Nephron (organoid): ENCODE measurements around the gene PTPN20.
A peak's percentile ranks its signal among the peaks of the same experiment; 100 is the strongest.

Experiments used
- H3K27ac Mint-ChIP-seq, 3 experiments: 2 replicates each; pipeline ENCODE4 v1.8.0; 2020; ENCODE audit warnings: mixed read lengths in 3 of 3, mild to moderate bottlenecking in 2 of 3, moderate library complexity in 1 of 3
- H3K27me3 Mint-ChIP-seq: 2 replicates; pipeline ENCODE4 v1.8.0; 2021; ENCODE audit warnings: low read depth, mild to moderate bottlenecking, moderate library complexity, mixed read lengths
- H3K36me3 Mint-ChIP-seq: 2 replicates; pipeline ENCODE4 v1.8.0; 2020; ENCODE audit warnings: low read depth, mixed read lengths
- H3K4me1 Mint-ChIP-seq: 2 replicates; pipeline ENCODE4 v1.8.0; 2020; ENCODE audit warnings: mixed read lengths
- H3K4me3 Mint-ChIP-seq, 3 experiments: 2 replicates each; pipeline ENCODE4 v1.8.0; 2020; ENCODE audit warnings: mild to moderate bottlenecking in 3 of 3, mixed read lengths in 3 of 3, moderate library complexity in 2 of 3
- H3K9me3 Mint-ChIP-seq: 2 replicates; pipeline ENCODE4 v1.8.0; 2020; ENCODE audit warnings: mixed read lengths
- TF ChIP-seq, protein P1 (sequence below), 3 experiments: fragments of 200-600 bp; sonication (generic); IDR thresholded peaks; one replicate each; pipeline ENCODE4 v1.5.0; 2021; ENCODE audit warnings: antibody characterized with exemption in 3 of 3; ENCODE audit not compliant: unreplicated experiment in 3 of 3

PTPN20 gene

DNA sequence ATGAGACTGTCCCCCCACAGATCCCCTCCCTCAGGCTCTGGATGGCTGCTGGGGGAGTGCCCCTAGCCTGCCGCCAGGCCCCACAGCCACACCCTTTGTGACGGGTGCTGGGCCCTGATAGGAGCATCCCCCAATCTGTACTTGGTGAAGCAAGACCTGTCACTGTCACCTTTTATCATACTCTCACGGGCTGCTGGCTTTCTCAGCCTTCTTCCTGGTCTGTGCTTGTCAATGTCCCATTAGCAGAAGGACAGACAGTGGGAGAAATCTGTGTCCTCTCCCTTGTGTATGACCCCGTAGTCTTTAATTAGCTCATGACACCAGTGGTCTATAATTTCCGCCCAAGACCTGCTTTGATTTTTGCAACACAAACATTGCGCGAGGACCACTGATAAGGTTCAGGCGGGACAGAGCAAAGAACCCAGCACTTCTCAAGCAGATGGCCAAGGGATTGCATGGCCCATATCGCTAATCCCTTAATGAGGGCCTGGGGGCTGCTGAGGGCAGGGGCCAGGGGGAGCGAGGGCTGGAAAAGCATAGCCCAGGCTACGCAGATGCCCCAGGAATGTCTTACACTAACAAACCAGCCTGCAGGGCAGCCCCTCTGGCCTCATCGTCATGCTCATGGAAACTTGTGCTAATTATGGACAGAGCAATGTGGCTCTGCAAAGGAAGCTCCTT is 127.8 kb downstream of the PTPN20 start:
- Mint-ChIP-seq H3K27me3 (peaks cover 24% of the 10 kb centered on the region), H3K27ac (peak overlapping the region in 1 of 3 experiments; percentile 63), H3K36me3 (no peaks in the 10 kb centered on the region), H3K9me3 (no peaks in the 10 kb centered on the region), H3K4me3 (no peak overlapping the region), H3K4me1 (peaks cover 34% of the 10 kb centered on the region)
- TF ChIP-seq, protein P1, sequence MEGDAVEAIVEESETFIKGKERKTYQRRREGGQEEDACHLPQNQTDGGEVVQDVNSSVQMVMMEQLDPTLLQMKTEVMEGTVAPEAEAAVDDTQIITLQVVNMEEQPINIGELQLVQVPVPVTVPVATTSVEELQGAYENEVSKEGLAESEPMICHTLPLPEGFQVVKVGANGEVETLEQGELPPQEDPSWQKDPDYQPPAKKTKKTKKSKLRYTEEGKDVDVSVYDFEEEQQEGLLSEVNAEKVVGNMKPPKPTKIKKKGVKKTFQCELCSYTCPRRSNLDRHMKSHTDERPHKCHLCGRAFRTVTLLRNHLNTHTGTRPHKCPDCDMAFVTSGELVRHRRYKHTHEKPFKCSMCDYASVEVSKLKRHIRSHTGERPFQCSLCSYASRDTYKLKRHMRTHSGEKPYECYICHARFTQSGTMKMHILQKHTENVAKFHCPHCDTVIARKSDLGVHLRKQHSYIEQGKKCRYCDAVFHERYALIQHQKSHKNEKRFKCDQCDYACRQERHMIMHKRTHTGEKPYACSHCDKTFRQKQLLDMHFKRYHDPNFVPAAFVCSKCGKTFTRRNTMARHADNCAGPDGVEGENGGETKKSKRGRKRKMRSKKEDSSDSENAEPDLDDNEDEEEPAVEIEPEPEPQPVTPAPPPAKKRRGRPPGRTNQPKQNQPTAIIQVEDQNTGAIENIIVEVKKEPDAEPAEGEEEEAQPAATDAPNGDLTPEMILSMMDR (IDR thresholded peaks at IDR 0.05; ENCODE audit: unreplicated experiment in 3 of 3), result no peak

DNA sequence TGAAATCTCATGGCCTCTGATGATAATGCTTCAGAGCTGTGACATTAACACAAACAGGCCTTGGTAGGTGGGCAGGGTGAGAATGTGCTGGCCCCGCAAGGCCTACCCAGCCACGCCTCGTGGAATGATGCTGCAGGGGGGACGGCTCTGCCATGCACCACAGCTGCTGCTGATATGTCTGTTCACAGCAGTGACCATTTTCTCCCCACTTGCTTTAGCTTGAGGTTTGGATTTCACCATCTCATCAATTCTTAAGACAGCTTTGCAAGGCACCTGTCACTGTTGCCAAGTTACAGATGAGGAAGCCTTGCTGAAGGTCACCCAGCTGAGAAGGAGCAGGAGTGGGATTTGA is 128.3 kb downstream of the PTPN20 start:
- peaks cover 34% of the 10 kb centered on the region for H3K4me1 Mint-ChIP-seq
- H3K27me3 Mint-ChIP-seq, result peaks cover 23% of the 10 kb centered on the region
- no peaks in the 10 kb centered on the region for H3K9me3 Mint-ChIP-seq
- no peaks in the 10 kb centered on the region for H3K36me3 Mint-ChIP-seq
- TF ChIP-seq, protein P1 (IDR thresholded peaks at IDR 0.05; ENCODE audit: unreplicated experiment in 3 of 3), result no peak
- H3K27ac Mint-ChIP-seq, result no peak overlapping the region
- no peak overlapping the region for H3K4me3 Mint-ChIP-seq

DNA sequence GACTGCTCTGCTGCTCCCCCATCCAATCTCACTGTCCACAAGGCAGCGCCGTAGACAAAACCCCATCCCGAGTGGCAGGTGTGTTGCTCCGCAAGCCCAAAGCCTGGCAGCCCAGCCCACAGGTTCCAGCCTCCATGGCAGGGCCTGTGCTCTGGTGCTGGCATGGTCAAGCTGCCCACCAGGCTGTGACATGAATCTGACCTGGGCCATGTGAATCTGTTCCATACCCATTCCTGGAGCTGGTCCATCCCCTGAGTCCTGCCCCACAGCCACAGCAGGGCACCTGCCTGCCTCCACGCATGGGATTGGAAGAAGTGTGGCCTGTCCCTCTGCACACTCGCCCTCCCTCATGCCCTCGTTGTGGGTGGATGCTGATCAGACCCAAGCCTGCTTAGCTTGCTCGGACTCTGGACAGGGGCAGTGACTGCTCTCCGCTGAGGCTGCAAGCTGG is 128.8 kb downstream of the PTPN20 start:
- Mint-ChIP-seq H3K9me3 (no peaks in the 10 kb centered on the region), H3K27me3 (peaks cover 22% of the 10 kb centered on the region), H3K27ac (no peak overlapping the region)

DNA sequence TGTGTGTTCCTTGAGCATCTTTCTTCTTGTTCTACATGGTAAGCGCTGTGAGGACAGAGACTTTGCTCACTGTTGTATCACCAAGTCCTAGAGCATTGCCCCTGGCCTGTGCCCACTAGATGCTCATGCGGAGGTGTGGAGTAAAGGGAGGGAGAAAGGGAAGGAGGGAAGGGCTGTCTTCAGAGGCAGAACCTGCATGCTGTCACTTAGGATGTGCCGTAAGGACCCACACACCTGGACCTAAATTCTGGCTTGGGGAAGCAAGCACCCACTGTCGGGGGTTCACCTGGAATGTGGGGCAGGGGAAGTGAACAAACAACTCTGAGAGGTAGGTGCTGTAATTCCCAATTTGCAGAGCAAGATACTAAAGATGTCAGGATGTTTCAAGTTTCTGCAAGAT is 129.5 kb downstream of the PTPN20 start:
- Mint-ChIP-seq H3K36me3 (no peaks in the 10 kb centered on the region), H3K4me1 (peaks cover 37% of the 10 kb centered on the region), H3K27me3 (peaks cover 22% of the 10 kb centered on the region), H3K27ac (no peak overlapping the region), H3K4me3 (no peak overlapping the region), H3K9me3 (no peaks in the 10 kb centered on the region)
- TF ChIP-seq, protein P1 (IDR thresholded peaks at IDR 0.05; ENCODE audit: unreplicated experiment in 3 of 3), result no peak

More for the DNA sequence above, 128.8 kb downstream of the PTPN20 start:
- Mint-ChIP-seq H3K36me3 (no peaks in the 10 kb centered on the region), H3K4me1 (peaks cover 34% of the 10 kb centered on the region), H3K4me3 (no peak overlapping the region)
- TF ChIP-seq, protein P1 (IDR thresholded peaks at IDR 0.05; ENCODE audit: unreplicated experiment in 3 of 3), result no peak

DNA sequence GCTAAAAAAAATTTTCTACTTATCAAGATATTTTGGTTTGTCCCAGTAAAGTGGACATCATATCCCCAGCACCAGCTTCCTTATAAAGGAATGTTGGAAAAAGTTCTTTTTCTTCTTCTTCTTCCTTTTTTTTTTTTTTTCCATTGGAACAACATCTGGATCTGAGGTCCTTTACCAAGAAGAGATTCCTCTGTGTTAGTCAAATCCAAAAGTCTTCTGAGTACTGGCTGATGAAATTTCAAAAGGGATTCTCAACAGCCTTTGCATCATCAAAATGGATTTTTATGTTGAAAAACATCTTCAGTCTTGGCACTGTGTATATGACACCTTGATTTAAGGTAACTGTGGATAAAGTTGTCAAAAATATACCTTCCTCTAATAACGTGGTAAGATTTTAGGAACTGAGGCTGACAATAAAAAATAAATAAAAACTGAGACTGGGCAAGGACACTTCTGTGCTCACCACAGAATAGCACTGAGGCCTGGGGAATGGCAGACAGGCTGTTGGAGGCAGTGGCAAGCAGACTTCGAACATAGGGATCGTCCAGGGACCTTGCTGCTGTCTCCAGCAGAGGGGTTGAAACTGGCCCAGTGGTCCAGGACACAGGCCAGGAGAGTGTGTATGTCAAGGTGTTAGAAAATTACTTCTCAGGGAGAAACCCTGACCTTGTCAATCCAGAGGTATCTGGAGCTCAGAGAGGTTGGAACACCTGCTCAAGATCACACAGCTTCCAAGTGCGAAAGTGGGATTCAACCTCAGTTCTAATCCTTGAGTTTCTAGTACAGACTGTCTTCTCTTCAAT is 130.4 kb downstream of the PTPN20 start:
- Mint-ChIP-seq H3K4me1 (peaks cover 38% of the 10 kb centered on the region), H3K27me3 (peaks cover 22% of the 10 kb centered on the region), H3K27ac (peak overlapping the region in 1 of 3 experiments; percentile 47), H3K9me3 (no peaks in the 10 kb centered on the region), H3K4me3 (no peak overlapping the region), H3K36me3 (no peaks in the 10 kb centered on the region)
- TF ChIP-seq, protein P1 (IDR thresholded peaks at IDR 0.05; ENCODE audit: unreplicated experiment in 3 of 3), result no peak
